PC-3 (cell line): ENCODE measurements around the gene SLC38A2.

ENCODE experiments used
- EZH2 ChIP-seq: fragments of 300-600 bp; sonication (generic); IDR thresholded peaks from one replicate; pipeline ENCODE4 v1.6.1; 2017; ENCODE audit warnings: antibody characterized with exemption, mild to moderate bottlenecking, low read length; ENCODE audit not compliant: unreplicated experiment
- TF ChIP-seq, protein P1 (sequence below): fragments of 300-600 bp; sonication (generic); conservative IDR thresholded peaks from 2 replicates; pipeline ENCODE4 v1.5.1; 2017; ENCODE audit warnings: antibody characterized with exemption, low read depth, mild to moderate bottlenecking, low read length

DNA sequence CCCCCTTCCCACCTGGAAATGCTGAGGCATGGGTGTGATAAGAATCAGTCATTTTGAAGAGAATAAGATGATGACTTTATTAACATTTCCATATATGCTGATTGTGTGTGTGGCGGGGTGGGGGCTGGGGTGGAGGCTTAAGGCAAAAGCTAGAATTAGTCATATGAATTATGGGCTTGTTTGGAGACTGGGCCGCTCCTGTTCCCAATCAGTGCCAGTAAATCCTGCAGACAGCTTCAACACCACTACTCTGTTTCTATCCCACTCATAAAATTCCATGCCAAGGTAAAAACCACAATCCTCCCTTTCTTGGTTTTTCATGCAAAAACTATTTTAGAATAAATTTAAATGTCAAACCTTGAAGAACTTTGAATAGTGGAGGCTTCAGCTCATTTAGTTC lies 29.9 kb upstream of the SLC38A2 start:
- TF ChIP-seq, protein P1, sequence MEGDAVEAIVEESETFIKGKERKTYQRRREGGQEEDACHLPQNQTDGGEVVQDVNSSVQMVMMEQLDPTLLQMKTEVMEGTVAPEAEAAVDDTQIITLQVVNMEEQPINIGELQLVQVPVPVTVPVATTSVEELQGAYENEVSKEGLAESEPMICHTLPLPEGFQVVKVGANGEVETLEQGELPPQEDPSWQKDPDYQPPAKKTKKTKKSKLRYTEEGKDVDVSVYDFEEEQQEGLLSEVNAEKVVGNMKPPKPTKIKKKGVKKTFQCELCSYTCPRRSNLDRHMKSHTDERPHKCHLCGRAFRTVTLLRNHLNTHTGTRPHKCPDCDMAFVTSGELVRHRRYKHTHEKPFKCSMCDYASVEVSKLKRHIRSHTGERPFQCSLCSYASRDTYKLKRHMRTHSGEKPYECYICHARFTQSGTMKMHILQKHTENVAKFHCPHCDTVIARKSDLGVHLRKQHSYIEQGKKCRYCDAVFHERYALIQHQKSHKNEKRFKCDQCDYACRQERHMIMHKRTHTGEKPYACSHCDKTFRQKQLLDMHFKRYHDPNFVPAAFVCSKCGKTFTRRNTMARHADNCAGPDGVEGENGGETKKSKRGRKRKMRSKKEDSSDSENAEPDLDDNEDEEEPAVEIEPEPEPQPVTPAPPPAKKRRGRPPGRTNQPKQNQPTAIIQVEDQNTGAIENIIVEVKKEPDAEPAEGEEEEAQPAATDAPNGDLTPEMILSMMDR, result no peak
- TF ChIP-seq EZH2, result no peak
